ENCODE results near the gene VWA8.

VWA8 gene

GRCh38 chr13:41520016-41520659, 440.8 kb downstream of the VWA8 start:
- H3K9me3 ChIP-seq = no peaks in the 10 kb centered on the region
- intact Hi-C loops (cut with DNase I; ENCODE audit: low total_unique reads) = no loop called here
- no peak for DNase-seq
- no peaks in the 10 kb centered on the region for H3K36me3 ChIP-seq
- TF ChIP-seq CTCF (IDR thresholded peaks at IDR 0.05) = no peak
- H3K4me3 ChIP-seq = no peak overlapping the region
- H3K4me1 ChIP-seq = no peaks in the 10 kb centered on the region
- H3K27me3 ChIP-seq = no peaks in the 10 kb centered on the region
- no peak overlapping the region for H3K27ac ChIP-seq

Data from tibial artery (tissue), 4 donors.